ENCODE data around the gene ALOX15B.

GRCh38 chr17:8048236-8048635, 9.4 kb downstream of the ALOX15B start:
- no peak for TF ChIP-seq YY1 (IDR thresholded peaks at IDR 0.05; ENCODE audit: low read depth)
- TF ChIP-seq RAD21 (IDR thresholded peaks at IDR 0.05; ENCODE audit: low read depth), result no peak
- TF ChIP-seq, protein P1, sequence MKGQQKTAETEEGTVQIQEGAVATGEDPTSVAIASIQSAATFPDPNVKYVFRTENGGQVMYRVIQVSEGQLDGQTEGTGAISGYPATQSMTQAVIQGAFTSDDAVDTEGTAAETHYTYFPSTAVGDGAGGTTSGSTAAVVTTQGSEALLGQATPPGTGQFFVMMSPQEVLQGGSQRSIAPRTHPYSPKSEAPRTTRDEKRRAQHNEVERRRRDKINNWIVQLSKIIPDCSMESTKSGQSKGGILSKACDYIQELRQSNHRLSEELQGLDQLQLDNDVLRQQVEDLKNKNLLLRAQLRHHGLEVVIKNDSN (IDR thresholded peaks at IDR 0.05), result no peak
- TF ChIP-seq NFIC (IDR thresholded peaks at IDR 0.05), result no peak
- TF ChIP-seq FOXM1 (IDR thresholded peaks at IDR 0.05; ENCODE audit: borderline replicate concordance, low read depth), result no peak
- no peak for TF ChIP-seq TAF1 (IDR thresholded peaks at IDR 0.05; ENCODE audit: low read depth)
- TF ChIP-seq EGR1 (IDR thresholded peaks at IDR 0.05), result no peak
- TF ChIP-seq CEBPB (IDR thresholded peaks at IDR 0.05), result no peak
- TF ChIP-seq MAX (IDR thresholded peaks at IDR 0.05), result no peak
- TF ChIP-seq TEAD4 (IDR thresholded peaks at IDR 0.05), result no peak
- no peak for TF ChIP-seq EP300 (IDR thresholded peaks at IDR 0.05; ENCODE audit: borderline replicate concordance)
- TF ChIP-seq CREB1 (IDR thresholded peaks at IDR 0.05; ENCODE audit: low read depth), result no peak
